GM12892 (cell line): ENCODE measurements around the gene MACROD1.

Experiments used
- POLR2A ChIP-seq: IDR thresholded peaks from 2 replicates; pipeline ENCODE4 v1.6.1; 2011; ENCODE audit warnings: low read depth, low read length, control low read depth
- POLR2AphosphoS5 ChIP-seq: IDR thresholded peaks from 2 replicates; pipeline ENCODE4 v1.6.1; 2011; ENCODE audit warnings: low read depth, low read length, control low read depth
- TAF1 ChIP-seq: IDR thresholded peaks from 2 replicates; pipeline ENCODE4 v1.6.1; 2011; ENCODE audit warnings: low read depth, mild to moderate bottlenecking, control low read depth, low read length, borderline replicate concordance

GRCh38 chr11:64139049-64139448, 26.9 kb downstream of the MACROD1 start:
- TF ChIP-seq POLR2A (no peak), POLR2AphosphoS5 (no peak), TAF1 (no peak)
